ENCODE measurements around the gene NEDD8. TPM values are rescaled to one million over a fixed set of nuclear protein-coding genes. Genes with fewer than 3 reads are reported as not detected.

NEDD8 gene
- total and polyA plus RNA-seq, 2 donors (not counting 1 experiment from before 2014, with no cell fraction given) = 86.7 to 98.5 TPM

DNA sequence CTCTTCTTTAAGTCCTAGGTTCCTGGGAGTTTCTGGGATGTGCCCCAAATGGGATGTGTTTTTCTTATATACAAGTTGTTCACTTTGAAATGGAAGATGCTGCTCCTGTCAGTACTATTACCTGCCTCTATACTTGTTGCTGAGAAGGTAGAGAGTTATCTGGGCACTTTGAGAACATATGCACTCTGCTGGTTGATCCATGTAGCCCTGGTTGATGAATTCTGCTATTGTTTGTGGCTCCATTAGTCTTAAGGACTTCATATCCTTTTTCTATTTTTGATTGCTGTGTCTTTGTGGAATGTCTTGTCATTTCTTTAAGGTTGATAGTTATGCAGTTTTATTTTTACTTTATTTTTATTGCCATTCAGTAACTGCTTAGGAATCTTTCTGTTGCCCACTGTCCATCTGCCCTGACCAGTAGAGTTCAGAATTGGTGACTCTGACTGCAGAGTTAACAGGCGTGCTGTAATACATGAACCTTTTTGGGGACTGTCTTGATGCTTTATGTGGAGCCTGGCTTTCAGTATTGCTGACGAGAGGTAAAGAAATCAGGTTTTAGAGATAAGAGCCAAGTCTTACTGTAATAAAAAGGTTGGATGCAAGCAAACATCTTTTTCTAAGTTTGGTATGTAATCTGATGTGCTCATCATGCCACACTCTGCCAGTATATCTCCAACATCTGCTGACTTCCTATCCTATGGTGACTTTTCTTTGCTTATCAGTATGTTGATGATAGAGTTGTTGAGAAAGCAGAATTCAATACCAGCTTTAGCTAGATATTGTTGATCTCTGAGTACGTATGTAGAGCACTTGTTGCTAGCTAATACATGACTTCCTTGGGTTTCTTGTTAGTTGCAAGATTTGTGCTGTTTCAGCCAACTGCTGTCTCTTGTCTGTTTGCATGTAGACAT is 2.2 kb upstream of the NEDD8 start:
- H4K20me1 ChIP-seq (ENCODE audit: control insufficient read depth, insufficient read depth, low read length, poor library complexity, severe bottlenecking) = peaks cover 21% of the 10 kb centered on the region
- peaks cover 62% of the 10 kb centered on the region for H3K79me2 ChIP-seq (ENCODE audit: control insufficient read depth, insufficient read depth, low read length)
- Mint-ChIP-seq H3K27me3 (no peaks in the 10 kb centered on the region), H3K4me3 (peak overlapping the region; percentile 62), H3K9me3 (ENCODE audit: insufficient read depth) (no peaks in the 10 kb centered on the region), H3K27ac (peak overlapping the region; percentile 62), H3K4me1 (peaks cover 69% of the 10 kb centered on the region)
- H3K4me2 ChIP-seq (replicated peaks; ENCODE audit: low read depth, low read length, poor library complexity, severe bottlenecking) = no peak overlapping the region
- peak overlapping the region in 1 of 2 donors; percentile 31 for H3K27ac ChIP-seq (ENCODE audit: low read length in 2 of 2)
- no peak overlapping the region for H3K9ac ChIP-seq (ENCODE audit: low read length)
- ATAC-seq (ENCODE audit: low read depth) (no peak), DNase-seq (no peak)
- 93% methylated on average over 3 of the region's 3 CpGs for WGBS (ENCODE audit: insufficient coverage)
- H3K9me3 ChIP-seq (ENCODE audit: control extremely low read depth in 1 of 3, control insufficient read depth in 2 of 3, insufficient read depth in 1 of 3, low read length in 2 of 3) = no peaks in the 10 kb centered on the region
- ChIA-PET POLR2A (interaction anchor here (0.6 to 3.5 kb wide), 4 partner anchors 21 to 88 kb away, joined by 3 to 13 read pairs (median 6); partner anchors contain the start of genes CHMP4A, PSME2 and RNF31), CTCF (interaction anchor here (0.7 to 3.2 kb wide), 11 partner anchors 9 to 922 kb away, joined by 3 to 19 read pairs (median 4); partner anchors contain the start of genes CIDEB, DHRS1, LTB4R2 and MDP1)
- intact Hi-C loops (cut with micrococcal nuclease) = loop anchor here (5.0 kb wide), 1 partner anchor 72 kb away; the partner anchor contains the start of gene IRF9
- no peak overlapping the region for H2AFZ ChIP-seq (ENCODE audit: insufficient read depth, low read depth, low read length, poor library complexity, severe bottlenecking)
- H3K27me3 ChIP-seq (replicated peaks in 1 of 4; ENCODE audit: control extremely low read depth in 1 of 4, control insufficient read depth in 3 of 4, insufficient read depth in 4 of 4, low read length in 3 of 4) = no peaks in the 10 kb centered on the region
- peaks cover 26 to 30% of the 10 kb centered on the region in 2 donors for H3K4me1 ChIP-seq (ENCODE audit: control insufficient read depth in 2 of 2, insufficient read depth in 2 of 2, low read length in 2 of 2)
- peaks cover 0 to 44% of the 10 kb centered on the region in 2 experiments for H3K36me3 ChIP-seq (replicated peaks in 1 of 2; ENCODE audit: control extremely low read depth in 1 of 2, control insufficient read depth in 1 of 2, extremely low read depth in 1 of 2, insufficient read depth in 2 of 2, low read length in 1 of 2)
- no peak for TF ChIP-seq EZH2 (IDR thresholded peaks at IDR 0.05; ENCODE audit: borderline replicate concordance, insufficient read depth, low read depth, low read length, poor library complexity, severe bottlenecking)
- TF ChIP-seq, protein P1, sequence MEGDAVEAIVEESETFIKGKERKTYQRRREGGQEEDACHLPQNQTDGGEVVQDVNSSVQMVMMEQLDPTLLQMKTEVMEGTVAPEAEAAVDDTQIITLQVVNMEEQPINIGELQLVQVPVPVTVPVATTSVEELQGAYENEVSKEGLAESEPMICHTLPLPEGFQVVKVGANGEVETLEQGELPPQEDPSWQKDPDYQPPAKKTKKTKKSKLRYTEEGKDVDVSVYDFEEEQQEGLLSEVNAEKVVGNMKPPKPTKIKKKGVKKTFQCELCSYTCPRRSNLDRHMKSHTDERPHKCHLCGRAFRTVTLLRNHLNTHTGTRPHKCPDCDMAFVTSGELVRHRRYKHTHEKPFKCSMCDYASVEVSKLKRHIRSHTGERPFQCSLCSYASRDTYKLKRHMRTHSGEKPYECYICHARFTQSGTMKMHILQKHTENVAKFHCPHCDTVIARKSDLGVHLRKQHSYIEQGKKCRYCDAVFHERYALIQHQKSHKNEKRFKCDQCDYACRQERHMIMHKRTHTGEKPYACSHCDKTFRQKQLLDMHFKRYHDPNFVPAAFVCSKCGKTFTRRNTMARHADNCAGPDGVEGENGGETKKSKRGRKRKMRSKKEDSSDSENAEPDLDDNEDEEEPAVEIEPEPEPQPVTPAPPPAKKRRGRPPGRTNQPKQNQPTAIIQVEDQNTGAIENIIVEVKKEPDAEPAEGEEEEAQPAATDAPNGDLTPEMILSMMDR (IDR thresholded peaks at IDR 0.05) = no peak
- no peak overlapping the region for H3K4me3 ChIP-seq (ENCODE audit: control extremely low read depth in 1 of 5, extremely low read depth in 1 of 5, insufficient read depth in 1 of 5, low read depth in 2 of 5, low read length in 4 of 5)
